IPS DF 4.7 (cell line): ENCODE results near the gene TNRC6A.
"Not testable (repeated sequence)": the region's sequence is repeated elsewhere in the genome, so short reads cannot be mapped to it uniquely, and the experiment has no call there.

Source experiments
- DNase-seq: peaks from one replicate; pipeline ENCODE4 v3.0.0-alpha.2; 2013; ENCODE audit warnings: low spot score; ENCODE audit errors: extremely low read depth

TNRC6A gene

GRCh38 chr16:24758373-24758772, 28.9 kb downstream of the TNRC6A start:
- no peak for DNase-seq

- DNase-seq: no peak
These were observed 29.6 kb downstream of the TNRC6A start for GRCh38 chr16:24759006-24759405.

DNA sequence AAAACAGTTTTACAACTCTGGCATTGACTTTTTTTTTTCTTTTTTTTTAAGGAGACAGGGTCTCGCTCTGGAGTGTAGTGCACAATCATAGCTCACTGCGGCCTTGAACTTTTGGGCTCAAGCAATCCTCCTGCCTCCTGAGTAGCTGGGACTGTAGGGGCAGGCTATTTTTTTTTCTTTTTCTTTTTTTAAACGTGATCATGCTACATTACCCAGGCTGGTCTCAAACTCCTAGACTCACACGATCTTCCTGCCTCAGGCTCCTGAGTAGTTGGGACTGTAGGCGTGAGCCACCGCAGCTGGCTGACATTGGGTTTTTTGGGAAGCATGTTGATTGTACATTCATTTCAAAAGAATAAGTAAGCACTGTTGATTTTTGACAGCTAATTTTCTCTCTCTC, 32.1 kb downstream of the TNRC6A start:
- no peak for DNase-seq

DNA sequence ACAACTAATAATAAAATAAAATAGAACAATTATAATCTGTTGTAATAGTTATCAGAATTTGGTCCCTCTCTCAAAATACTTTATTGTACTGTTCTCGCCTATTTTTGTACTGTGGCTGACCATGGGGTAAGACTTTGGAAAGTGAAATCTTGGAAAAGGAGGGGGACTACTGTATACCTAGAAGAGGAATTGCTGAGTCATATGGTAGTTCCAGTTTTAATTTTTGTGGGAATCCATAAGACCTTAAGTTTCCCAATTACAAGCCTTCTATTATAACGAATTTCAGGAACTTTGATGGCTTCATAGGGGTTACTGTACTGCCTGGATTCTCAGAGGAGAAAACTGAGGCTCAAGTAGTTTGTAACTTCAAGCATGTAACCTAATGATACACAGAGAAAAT, 35.5 kb downstream of the TNRC6A start:
- no peak for DNase-seq

- no peak for DNase-seq
These were observed 36.6 kb downstream of the TNRC6A start for GRCh38 chr16:24766057-24766456.

DNA sequence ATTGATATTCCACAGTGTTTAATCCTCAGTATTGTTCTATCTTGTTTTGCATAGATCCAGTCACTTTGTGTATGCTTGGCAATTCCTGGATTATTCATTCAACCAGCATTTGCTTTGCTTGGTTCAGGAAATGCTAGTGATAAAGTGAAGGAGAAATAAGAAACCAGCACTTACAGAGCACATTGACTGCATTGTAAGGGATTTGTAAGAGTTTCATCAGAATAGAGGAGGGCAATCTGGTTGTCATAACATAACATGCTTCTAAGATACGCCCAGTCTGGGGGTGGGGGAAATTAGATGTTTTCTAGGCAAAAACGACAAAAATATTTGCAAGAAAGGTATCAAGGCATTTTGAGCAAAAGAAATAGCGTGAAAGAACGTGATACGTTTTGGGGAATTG, 40.4 kb downstream of the TNRC6A start:
- no peak for DNase-seq

DNA sequence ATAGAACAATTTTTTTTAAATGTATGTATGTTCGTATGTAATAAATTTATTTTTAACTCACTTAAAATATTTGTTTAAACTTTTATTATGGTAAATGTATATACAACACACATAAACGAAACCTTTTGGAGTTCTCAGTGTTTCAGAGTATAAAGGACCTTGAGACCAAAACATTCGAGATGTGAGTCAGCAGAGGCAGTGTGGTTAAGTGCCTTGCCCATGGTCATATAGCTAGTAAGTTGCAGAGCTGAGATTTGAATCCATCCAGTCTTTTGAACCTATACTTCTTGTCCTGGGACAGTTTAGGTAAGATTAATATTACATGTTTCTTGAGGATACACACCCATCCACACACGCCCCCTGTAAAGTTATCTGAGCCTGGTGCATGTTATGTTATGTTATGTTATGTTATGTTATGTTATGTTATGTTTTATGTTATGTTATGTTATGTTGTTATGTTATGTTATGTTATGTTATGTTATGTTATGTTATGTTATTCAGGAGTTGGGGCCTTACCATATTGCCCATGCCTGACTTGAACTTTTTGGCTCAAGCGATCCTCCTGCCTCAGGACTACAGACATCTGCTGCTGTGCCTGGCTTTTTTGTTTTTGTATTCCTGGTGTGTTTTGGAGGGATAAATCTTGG, 41.8 kb downstream of the TNRC6A start:
- DNase-seq: no peak

- DNase-seq: no peak
These were observed 42.3 kb downstream of the TNRC6A start for GRCh38 chr16:24771779-24772157.

DNA sequence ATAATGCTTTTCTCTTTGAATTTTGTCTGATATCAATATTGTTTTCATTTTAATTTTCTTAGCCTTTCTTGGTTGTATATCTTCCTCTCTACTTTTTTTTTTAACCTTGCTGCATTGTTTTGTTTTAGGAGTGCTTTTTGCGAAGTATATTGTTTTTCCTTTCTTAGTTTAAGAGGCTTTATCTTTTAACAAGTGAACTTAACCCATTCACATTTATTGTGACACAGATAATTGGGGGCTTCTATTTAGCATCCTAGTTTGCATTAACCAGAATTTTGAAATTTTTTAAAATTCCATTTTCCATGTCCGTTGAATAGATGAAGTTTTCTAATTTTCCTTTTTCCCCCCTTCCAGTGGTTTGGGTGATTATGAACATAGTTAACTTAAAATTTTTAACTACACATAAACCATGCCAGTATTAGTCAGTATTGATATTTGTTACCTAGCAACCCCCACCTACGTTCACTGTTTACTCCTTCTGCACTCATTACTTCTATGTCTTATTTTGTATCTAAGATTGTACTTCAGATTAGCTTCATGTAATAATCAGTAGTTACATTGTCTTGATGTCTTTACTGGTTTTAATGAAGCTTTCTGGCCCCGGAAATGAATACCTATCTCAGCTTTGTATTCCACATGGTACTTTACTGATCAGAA, 44.4 kb downstream of the TNRC6A start:
- no peak for DNase-seq

DNA sequence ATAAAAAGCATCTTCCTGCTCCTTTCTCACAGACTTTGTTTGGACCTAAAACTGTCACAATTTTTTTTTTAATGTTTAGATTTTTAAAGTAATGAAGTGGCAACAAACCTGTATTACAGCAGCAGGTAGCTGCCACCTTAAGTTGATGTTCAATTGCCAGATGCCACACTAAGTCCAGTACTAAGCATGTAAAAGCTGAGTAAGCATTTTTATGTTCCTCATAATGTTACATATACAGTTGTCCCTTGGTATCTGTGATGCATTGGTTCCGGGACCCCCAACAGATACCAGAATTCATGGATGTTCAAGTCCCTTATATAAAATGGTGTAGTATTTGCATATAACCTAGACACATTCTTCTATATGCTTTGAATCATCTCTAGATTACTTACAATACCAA, 45.1 kb downstream of the TNRC6A start:
- no peak for DNase-seq

- DNase-seq: no peak
These were observed 46.0 kb downstream of the TNRC6A start for GRCh38 chr16:24775455-24775854.

DNA sequence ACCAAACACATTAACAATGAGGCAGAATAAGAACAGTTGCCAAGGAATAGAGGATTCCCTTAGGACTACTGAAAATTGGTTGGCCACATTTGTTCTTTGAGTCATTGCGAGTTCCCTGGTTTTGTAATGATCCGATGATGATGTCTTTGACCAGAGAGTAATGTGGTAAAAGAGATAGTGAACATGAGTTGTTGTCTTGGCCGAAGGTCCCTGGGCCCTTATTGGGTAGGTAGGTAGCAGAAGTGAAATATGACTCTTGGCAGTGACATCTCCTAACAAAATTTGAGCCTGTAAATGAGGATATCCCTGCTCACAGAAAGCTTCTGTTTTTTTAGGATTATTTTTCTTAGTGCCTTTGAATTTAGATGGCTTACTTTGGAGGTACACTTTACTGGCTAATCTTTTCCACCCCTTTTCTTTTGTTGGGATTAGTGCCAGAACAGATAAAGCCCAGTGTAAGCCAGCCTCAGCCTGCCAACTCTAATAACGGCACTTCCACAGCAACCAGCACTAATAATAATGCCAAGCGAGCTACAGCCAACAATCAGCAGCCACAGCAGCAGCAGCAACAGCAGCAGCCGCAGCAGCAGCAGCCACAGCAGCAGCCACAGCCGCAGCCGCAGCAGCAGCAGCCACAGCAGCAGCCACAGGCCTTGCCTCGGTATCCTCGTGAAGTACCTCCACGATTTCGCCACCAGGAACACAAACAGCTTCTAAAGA, 47.2 kb downstream of the TNRC6A start:
- no peak for DNase-seq

GRCh38 chr16:24778671-24779070, 49.2 kb downstream of the TNRC6A start:
- no peak for DNase-seq

DNA sequence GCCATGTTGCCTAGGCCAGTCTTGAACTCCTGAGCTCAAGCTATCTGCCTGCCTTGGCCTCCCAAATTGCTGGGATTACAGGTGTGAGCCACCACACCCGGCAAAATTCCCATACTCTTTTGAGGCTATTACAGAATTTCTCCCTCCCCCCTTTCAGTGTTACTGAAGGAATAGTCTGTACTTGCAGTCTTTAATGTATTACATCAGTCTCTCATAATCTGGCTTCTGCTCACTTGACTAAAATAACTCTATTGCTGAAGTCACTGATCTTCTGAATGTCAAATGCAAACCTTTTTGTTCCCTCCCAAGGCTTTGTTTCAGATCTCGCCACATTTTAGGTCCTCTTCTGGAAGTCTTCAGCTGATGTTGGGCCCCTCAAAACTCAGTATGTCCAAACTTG, 51.8 kb downstream of the TNRC6A start:
- DNase-seq: no peak

DNA sequence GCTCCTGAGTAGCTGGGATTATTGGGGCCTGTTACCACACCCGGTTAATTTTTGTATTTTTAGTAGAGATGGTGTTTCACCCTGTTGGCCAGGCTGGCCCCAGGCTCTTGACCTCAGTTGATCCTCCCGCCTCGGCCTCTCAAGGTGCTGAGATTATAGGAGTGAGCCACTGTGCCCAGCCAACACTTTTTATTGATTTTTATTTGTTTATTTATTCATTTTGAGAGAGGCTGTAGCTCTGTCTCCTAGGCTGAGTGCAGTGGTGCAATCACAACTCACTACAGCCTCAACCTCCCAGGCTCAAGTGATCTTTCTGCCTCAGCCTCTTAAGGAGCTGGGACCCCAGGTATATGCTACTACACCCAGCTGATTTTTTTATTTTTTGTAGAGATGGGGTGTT, 54.7 kb downstream of the TNRC6A start:
- no peak for DNase-seq

- no peak for DNase-seq
These were observed 60.4 kb downstream of the TNRC6A start for GRCh38 chr16:24789881-24790280.

- DNase-seq: no peak
These were observed 71.1 kb downstream of the TNRC6A start for GRCh38 chr16:24800586-24800985.

DNA sequence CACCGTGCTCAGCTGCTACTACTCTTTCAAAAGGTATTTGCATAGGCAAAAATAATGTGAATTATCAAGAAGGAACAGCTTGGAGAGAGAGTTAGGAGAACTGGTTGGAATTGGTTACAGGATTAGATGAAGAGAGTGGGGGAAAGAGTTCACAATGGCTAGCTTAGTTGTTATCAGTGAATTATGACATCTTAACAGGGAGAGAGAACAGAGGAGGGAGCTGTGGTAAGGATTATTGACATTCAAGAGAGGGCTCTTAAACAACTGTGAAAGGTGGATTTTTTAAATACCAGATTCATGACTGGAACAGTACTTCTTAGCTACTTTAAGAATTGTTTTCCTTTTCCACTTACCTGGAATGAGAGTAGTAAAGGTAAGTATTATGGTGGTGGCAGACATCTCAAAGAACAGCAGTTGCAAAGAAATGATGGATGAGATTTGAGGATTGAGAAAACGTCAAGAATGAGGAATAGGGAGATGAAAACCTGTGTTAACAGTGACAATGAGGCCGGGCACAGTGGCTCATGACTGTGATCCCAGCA, 72.4 kb downstream of the TNRC6A start:
- DNase-seq: no peak

DNA sequence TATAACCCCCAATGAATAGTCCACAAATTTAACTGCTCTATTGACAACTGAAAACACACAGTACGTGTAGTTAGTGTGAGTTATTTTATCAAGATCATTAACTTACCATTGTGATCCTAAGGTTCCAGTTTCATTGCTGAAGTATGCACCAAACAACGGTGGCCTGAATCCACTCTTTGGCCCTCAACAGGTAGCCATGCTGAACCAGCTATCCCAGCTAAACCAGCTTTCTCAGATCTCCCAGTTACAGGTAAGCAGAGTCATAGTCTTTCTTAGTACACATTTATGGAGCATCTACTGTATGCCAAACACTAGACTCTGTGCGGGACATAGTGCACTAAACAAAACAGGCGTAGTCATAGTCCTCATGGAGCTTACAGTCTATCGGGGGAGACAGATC, 76.0 kb downstream of the TNRC6A start:
- DNase-seq: no peak

GRCh38 chr16:24807301-24807700, 77.8 kb downstream of the TNRC6A start:
- DNase-seq: no peak

GRCh38 chr16:24810951-24811843, 81.7 kb downstream of the TNRC6A start:
- no peak for DNase-seq

DNA sequence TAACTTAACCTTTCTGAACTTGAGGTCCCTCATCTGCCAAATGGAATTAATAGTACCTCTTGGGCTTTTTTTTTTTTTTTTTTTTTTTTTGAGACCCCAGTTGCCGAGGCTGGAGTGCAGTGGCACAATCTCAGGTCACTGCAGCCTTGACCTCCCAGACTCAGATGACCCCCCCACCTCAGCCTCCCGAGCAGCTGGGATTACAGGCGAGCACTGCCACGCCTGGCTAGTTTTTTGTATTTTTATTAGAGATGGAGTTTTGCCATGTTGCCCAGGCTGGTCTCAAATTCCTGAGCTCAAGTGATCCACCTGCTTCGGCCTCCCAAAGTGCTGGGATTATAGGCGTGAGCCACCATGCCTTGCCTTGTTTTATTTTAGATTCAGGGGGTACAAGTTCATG, 83.4 kb downstream of the TNRC6A start:
- not testable (repeated sequence) for DNase-seq
